ENCODE data around the gene TCIRG1.
A peak's percentile ranks its signal among the peaks of the same experiment; 100 is the strongest.

Gene TCIRG1

GRCh38 chr11:68021167-68021787 lies 17.5 kb upstream of the TCIRG1 start:
- H3K4me1 ChIP-seq (ENCODE audit: insufficient read depth, low read length) = peaks cover 8% of the 10 kb centered on the region; the same call in 1 of the 2 replicates

GRCh38 chr11:68022531-68022930 lies 16.3 kb upstream of the TCIRG1 start:
- Histone ChIP-seq H3K9ac (ENCODE audit: low read depth, low read length) (no peak overlapping the region), H3K9me3 (ENCODE audit: control insufficient read depth, insufficient read depth, low read length) (no peaks in the 10 kb centered on the region), H3K36me3 (ENCODE audit: insufficient read depth, low read length) (no peaks in the 10 kb centered on the region), H3K4me1 (ENCODE audit: insufficient read depth, low read length) (peaks cover 4% of the 10 kb centered on the region; the same call in 1 of the 2 replicates)

More at GRCh38 chr11:68021167-68021787, 17.5 kb upstream of the TCIRG1 start:
- Histone ChIP-seq H3K9ac (ENCODE audit: low read depth, low read length) (no peak overlapping the region), H3K9me3 (ENCODE audit: control insufficient read depth, insufficient read depth, low read length) (no peaks in the 10 kb centered on the region), H3K36me3 (ENCODE audit: insufficient read depth, low read length) (no peaks in the 10 kb centered on the region)

GRCh38 chr11:68024508-68024907 lies 14.3 kb upstream of the TCIRG1 start:
- H3K9ac ChIP-seq (ENCODE audit: low read depth, low read length) = no peak overlapping the region

GRCh38 chr11:68025047-68025446 lies 13.8 kb upstream of the TCIRG1 start:
- no peaks in the 10 kb centered on the region for H3K36me3 ChIP-seq (ENCODE audit: insufficient read depth, low read length)
- no peak overlapping the region for H3K9ac ChIP-seq (ENCODE audit: low read depth, low read length)
- H3K9me3 ChIP-seq (ENCODE audit: control insufficient read depth, insufficient read depth, low read length) = no peaks in the 10 kb centered on the region
- peaks cover 12% of the 10 kb centered on the region; the same call in 1 of the 2 replicates for H3K4me1 ChIP-seq (ENCODE audit: insufficient read depth, low read length)

More at GRCh38 chr11:68024508-68024907, 14.3 kb upstream of the TCIRG1 start:
- Histone ChIP-seq H3K36me3 (ENCODE audit: insufficient read depth, low read length) (no peaks in the 10 kb centered on the region), H3K9me3 (ENCODE audit: control insufficient read depth, insufficient read depth, low read length) (no peaks in the 10 kb centered on the region), H3K4me1 (ENCODE audit: insufficient read depth, low read length) (peaks cover 12% of the 10 kb centered on the region; the same call in 1 of the 2 replicates)

- H3K36me3 ChIP-seq (ENCODE audit: insufficient read depth, low read length) = no peaks in the 10 kb centered on the region
- H3K9ac ChIP-seq (ENCODE audit: low read depth, low read length) = no peak overlapping the region
- no peaks in the 10 kb centered on the region for H3K9me3 ChIP-seq (ENCODE audit: control insufficient read depth, insufficient read depth, low read length)
- H3K4me1 ChIP-seq (ENCODE audit: insufficient read depth, low read length) = peaks cover 8% of the 10 kb centered on the region; the same call in 1 of the 2 replicates
These were observed 12.3 kb upstream of the TCIRG1 start for GRCh38 chr11:68026391-68027105.

DNA sequence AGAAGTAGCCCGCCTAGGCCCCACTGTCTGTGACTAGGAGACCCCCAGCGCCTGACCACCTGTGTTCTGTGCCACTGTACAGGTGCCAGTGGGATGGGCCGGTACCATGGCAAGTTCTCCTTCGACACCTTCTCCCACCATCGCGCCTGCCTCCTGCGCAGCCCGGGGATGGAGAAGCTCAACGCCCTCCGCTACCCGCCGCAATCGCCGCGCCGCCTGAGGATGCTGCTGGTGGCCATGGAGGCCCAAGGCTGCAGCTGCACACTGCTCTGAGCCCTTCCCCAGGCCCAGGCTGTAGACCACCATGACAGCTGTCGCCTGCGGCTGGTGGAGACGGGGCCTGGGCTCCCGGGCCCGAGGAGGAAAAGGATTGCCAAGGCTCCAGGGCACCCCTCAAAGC lies 11.2 kb upstream of the TCIRG1 start:
- peaks cover 8% of the 10 kb centered on the region; the same call in 1 of the 2 replicates for H3K4me1 ChIP-seq (ENCODE audit: insufficient read depth, low read length)
- H3K36me3 ChIP-seq (ENCODE audit: insufficient read depth, low read length) = peaks cover 3% of the 10 kb centered on the region; the same call in 1 of the 2 replicates
- no peaks in the 10 kb centered on the region for H3K9me3 ChIP-seq (ENCODE audit: control insufficient read depth, insufficient read depth, low read length)
- no peak overlapping the region for H3K9ac ChIP-seq (ENCODE audit: low read depth, low read length)

DNA sequence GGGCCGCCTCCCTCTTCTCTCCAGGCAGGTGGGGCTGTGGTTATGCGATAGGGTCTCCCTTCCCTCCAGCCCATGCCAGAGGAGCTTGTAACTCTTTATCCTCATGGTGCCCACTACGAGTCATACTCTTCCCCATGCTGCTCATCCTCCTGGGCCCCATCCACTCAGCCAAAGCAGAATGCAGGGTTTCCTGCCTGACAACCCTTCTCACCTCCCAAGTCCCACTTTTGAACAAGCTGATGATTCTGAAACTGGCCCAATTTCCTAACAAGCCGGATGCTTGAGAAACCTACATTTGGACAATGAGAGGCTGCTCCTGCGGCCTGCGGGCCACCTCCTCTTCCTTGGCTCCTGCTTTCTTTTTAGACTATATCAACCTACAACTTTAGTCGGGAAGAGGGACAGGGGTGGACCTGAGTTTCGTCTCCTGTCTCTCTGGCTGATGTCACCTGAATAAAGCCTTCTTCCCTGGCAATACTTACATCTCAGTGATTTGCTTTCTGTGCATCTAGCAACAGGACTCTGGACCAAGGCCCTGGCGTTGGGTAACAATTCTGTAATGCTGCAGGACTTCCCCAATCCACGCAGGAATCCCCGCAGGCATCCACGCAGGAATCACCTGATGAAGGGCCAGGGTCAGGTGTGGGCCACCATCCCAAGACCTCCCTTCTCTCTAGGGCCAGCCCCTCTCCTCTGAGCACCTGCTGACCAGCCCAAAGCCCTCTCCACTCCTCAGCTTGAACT lies 9.9 kb upstream of the TCIRG1 start:
- Histone ChIP-seq H3K9me3 (ENCODE audit: control insufficient read depth, insufficient read depth, low read length) (no peaks in the 10 kb centered on the region), H3K36me3 (ENCODE audit: insufficient read depth, low read length) (peaks cover 3% of the 10 kb centered on the region; the same call in 1 of the 2 replicates), H3K9ac (ENCODE audit: low read depth, low read length) (peak overlapping the region; percentile 90; the same call in 1 of the 2 replicates), H3K4me1 (ENCODE audit: insufficient read depth, low read length) (peaks cover 8% of the 10 kb centered on the region; the same call in 1 of the 2 replicates)

DNA sequence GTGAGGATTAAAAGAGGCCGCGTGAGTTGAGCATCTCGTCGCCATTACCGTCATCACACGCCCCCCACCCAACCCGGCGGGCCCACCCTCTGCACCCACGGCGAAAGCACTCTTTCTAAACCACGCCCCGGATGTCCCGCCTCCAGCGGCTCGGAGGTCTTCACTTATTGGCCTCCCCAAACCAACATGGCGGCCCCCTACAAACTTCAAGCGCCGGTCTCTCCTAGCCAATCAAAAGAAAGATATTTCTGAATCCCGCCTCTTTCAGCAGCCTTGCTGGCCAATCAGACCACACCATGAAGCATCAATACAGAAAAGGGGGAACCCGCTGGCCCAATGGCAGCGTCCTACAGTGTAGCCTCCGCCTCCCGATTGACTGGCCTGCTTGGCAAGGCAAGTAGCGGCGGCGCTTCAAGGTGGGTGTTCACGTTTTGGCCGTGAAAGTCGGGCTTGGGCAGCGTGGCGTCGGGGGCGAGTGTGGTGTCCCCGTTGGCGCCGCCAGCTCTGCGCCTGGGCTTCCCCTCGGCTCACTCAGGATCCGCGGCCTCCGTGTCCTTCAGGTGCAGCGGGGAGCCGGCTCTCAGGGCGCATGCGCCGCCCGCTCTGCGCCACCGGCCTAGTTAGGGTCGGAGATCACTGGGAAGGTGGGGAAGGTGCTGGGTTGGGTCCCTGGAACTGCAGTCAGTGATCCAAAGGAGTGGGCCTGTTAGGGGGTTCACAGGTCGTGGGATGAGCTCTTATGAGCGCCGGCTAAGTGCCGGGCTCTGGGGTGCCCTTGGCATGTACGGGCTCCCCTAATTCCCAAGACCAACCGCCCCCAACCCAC lies 8.3 kb upstream of the TCIRG1 start, which contains the start of gene NDUFS8:
TSS of gene NDUFS8 (plus strand) at position 364 of the 826 bp plus-strand sequence. CDS start 1,471 bp downstream, outside the sequence.
- Histone ChIP-seq H3K9me3 (ENCODE audit: control insufficient read depth, insufficient read depth, low read length) (no peaks in the 10 kb centered on the region), H3K4me1 (ENCODE audit: insufficient read depth, low read length) (peaks cover 8% of the 10 kb centered on the region; the same call in 1 of the 2 replicates), H3K9ac (ENCODE audit: low read depth, low read length) (peak within 1 kb of the TSS; percentile 90), H3K36me3 (ENCODE audit: insufficient read depth, low read length) (peaks cover 6% of the 10 kb centered on the region; the same call in 1 of the 2 replicates)

DNA sequence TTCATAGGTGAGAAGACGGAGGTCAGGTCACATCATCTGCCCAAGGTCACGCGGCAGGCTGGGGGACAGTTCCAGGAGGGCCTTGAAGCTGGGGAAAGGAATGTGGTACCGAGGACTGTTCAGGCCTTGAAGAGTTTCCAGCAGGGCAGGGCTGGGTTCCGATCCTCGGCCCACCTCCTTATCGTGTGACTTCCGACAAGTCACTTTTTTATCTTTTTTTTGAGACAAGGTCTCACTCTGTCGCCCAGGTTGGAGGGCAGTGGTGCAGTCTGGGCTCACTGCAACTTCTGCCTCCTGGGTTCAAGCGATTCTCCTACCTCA lies 7.7 kb upstream of the TCIRG1 start:
- Histone ChIP-seq H3K9me3 (ENCODE audit: control insufficient read depth, insufficient read depth, low read length) (no peaks in the 10 kb centered on the region), H3K9ac (ENCODE audit: low read depth, low read length) (peak overlapping the region; percentile 90), H3K4me1 (ENCODE audit: insufficient read depth, low read length) (peaks cover 8% of the 10 kb centered on the region; the same call in 1 of the 2 replicates), H3K36me3 (ENCODE audit: insufficient read depth, low read length) (peaks cover 6% of the 10 kb centered on the region; the same call in 1 of the 2 replicates)

- H3K4me1 ChIP-seq (ENCODE audit: insufficient read depth, low read length) = peaks cover 8% of the 10 kb centered on the region; the same call in 1 of the 2 replicates
- no peaks in the 10 kb centered on the region for H3K9me3 ChIP-seq (ENCODE audit: control insufficient read depth, insufficient read depth, low read length)
- peaks cover 6% of the 10 kb centered on the region; the same call in 1 of the 2 replicates for H3K36me3 ChIP-seq (ENCODE audit: insufficient read depth, low read length)
- H3K9ac ChIP-seq (ENCODE audit: low read depth, low read length) = no peak overlapping the region
These were observed 6.8 kb upstream of the TCIRG1 start for GRCh38 chr11:68032003-68032402.

GRCh38 chr11:68032997-68033707 lies 5.7 kb upstream of the TCIRG1 start:
- no peaks in the 10 kb centered on the region for H3K9me3 ChIP-seq (ENCODE audit: control insufficient read depth, insufficient read depth, low read length)
- peaks cover 6% of the 10 kb centered on the region; the same call in 1 of the 2 replicates for H3K36me3 ChIP-seq (ENCODE audit: insufficient read depth, low read length)
- no peak overlapping the region for H3K9ac ChIP-seq (ENCODE audit: low read depth, low read length)
- H3K4me1 ChIP-seq (ENCODE audit: insufficient read depth, low read length) = peaks cover 13% of the 10 kb centered on the region; the same call in 1 of the 2 replicates

DNA sequence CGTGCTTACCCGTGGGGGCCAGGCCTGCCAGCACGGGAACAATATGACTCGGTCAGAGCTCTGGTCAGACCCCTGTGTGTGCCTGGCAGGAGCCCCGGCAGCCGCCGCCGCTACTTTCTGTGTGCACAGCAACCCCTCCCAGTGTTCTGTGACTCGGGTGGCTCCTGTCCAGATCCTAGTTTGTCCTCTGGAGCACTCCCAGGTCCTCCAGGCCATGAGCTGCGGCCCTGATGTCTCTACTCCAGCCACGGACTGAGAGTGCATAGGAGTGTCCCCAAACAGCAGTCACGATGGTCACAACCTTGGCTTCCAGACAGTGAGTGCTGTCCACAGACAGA lies 5.1 kb upstream of the TCIRG1 start:
- Histone ChIP-seq H3K9me3 (ENCODE audit: control insufficient read depth, insufficient read depth, low read length) (no peaks in the 10 kb centered on the region), H3K4me1 (ENCODE audit: insufficient read depth, low read length) (peaks cover 18% of the 10 kb centered on the region; the same call in 1 of the 2 replicates), H3K9ac (ENCODE audit: low read depth, low read length) (no peak overlapping the region), H3K36me3 (ENCODE audit: insufficient read depth, low read length) (peaks cover 6% of the 10 kb centered on the region; the same call in 1 of the 2 replicates)

DNA sequence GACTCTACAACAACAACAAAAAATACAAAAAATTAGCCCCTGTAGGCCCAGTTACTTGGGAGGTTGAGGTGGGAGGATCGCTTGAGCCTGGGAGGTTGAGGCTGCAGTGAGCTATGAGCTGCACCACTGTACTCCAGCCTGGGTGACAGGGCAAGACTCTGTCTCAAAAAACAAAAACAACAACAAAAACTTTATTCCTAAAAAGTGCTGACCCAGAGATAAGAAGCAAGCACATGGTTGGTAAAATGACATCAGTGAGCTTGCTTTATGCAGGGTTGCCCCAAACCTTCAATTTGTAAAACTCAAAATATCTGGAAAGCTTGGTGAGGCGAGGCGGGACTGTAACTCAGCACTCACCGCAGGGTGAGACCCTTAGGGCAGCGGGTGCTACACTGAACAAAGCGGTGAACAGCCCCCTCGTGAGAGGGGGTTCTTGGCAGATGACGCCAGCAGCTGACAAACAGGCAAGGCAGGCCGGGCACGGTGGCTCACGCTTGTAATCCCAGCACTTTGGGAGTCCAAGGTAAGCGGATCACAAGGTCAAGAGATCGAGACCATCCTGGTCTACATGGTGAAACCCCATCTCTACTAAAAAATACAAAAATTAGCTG lies 3.5 kb upstream of the TCIRG1 start:
- H3K9me3 ChIP-seq (ENCODE audit: control insufficient read depth, insufficient read depth, low read length) = no peaks in the 10 kb centered on the region
- H3K36me3 ChIP-seq (ENCODE audit: insufficient read depth, low read length) = peaks cover 6% of the 10 kb centered on the region; the same call in 1 of the 2 replicates
- no peak overlapping the region for H3K9ac ChIP-seq (ENCODE audit: low read depth, low read length)
- peaks cover 17% of the 10 kb centered on the region; the same call in 1 of the 2 replicates for H3K4me1 ChIP-seq (ENCODE audit: insufficient read depth, low read length)

Data from ES-I3 (cell line).